Naive thymus-derived CD4-positive, alpha-beta T cell (primary cell): ENCODE results near the gene GSG1L. TPM values are rescaled to one million over a fixed set of nuclear protein-coding genes. Genes with fewer than 3 reads are reported as not detected.

Source experiments
- ATAC-seq: fragments of 150-1000 bp; cut with Tn5 transposase; 2 replicates; pipeline ENCODE4 v1.10.0; 2021; ENCODE audit warnings: mild to moderate bottlenecking, moderate library complexity
- CTCF ChIA-PET: fragments of 350-600 bp; sonication (Branson Sonifier 250); formaldehyde crosslinking; loops from one replicate; lab custom pipeline; 2021; ENCODE audit warnings: antibody characterized with exemption; lab: Charles Lee
- POLR2A ChIA-PET: fragments of 350-600 bp; sonication (Branson Sonifier 250); formaldehyde crosslinking; loops from one replicate; lab custom pipeline; 2021; ENCODE audit warnings: antibody characterized with exemption, inconsistent platforms; lab: Charles Lee
- DNase-seq, 9 donors: peaks; one replicate each; pipeline versions ENCODE4 v3.0.0 to v3.0.0-alpha.2; 2020 to 2022; ENCODE audit warnings: mixed read lengths in 1 of 9
- H3K27ac ChIP-seq: one replicate; pipeline ENCODE4 v1.7.0; 2013; ENCODE audit warnings: mild to moderate bottlenecking, low read depth, low read length, moderate library complexity
- H3K27me3 ChIP-seq, 2 donors: one replicate each; pipeline ENCODE4 v1.7.0; 2013; ENCODE audit warnings: low read length in 2 of 2, mild to moderate bottlenecking in 2 of 2, moderate library complexity in 2 of 2; ENCODE audit not compliant: control insufficient read depth in 2 of 2, insufficient read depth in 2 of 2
- H3K36me3 ChIP-seq, 3 experiments: 1 replicate in 2 of 3; 2 replicates in 1 of 3; pipeline ENCODE4 v1.7.0; 2013; ENCODE audit warnings: low read length in 3 of 3, mild to moderate bottlenecking in 3 of 3, moderate library complexity in 1 of 3; ENCODE audit not compliant: insufficient read depth in 3 of 3, control insufficient read depth in 2 of 3
- H3K4me1 ChIP-seq, 2 donors: one replicate each; pipeline ENCODE4 v1.7.0; 2013; ENCODE audit warnings: low read length in 2 of 2, mild to moderate bottlenecking in 2 of 2, moderate library complexity in 1 of 2; ENCODE audit not compliant: control insufficient read depth in 2 of 2, insufficient read depth in 2 of 2
- H3K4me3 ChIP-seq: 2 replicates; pipeline ENCODE4 v1.7.0; 2013; ENCODE audit warnings: mild to moderate bottlenecking, low read length
- H3K9me3 ChIP-seq, 3 experiments: 1 replicate in 2 of 3; 2 replicates in 1 of 3; pipeline ENCODE4 v1.7.0; 2013; ENCODE audit warnings: low read length in 3 of 3; ENCODE audit not compliant: control insufficient read depth in 2 of 3
- H3K27ac Mint-ChIP-seq, 9 donors: one replicate each; pipeline ENCODE4 v1.8.0; 2020 to 2022; ENCODE audit warnings: mixed read lengths in 9 of 9, mild to moderate bottlenecking in 8 of 9, moderate library complexity in 5 of 9, inconsistent platforms in 2 of 9
- H3K27me3 Mint-ChIP-seq, 5 donors: one replicate each; pipeline ENCODE4 v1.8.0; 2021 to 2022; ENCODE audit warnings: mixed read lengths in 5 of 5, mild to moderate bottlenecking in 1 of 5
- H3K36me3 Mint-ChIP-seq, 5 donors: one replicate each; pipeline ENCODE4 v1.8.0; 2020 to 2022; ENCODE audit warnings: mixed read lengths in 5 of 5, mild to moderate bottlenecking in 3 of 5, inconsistent platforms in 1 of 5
- H3K4me1 Mint-ChIP-seq, 7 donors: one replicate each; pipeline ENCODE4 v1.8.0; 2020 to 2022; ENCODE audit warnings: mixed read lengths in 7 of 7, mild to moderate bottlenecking in 3 of 7, inconsistent platforms in 1 of 7
- H3K4me3 Mint-ChIP-seq, 10 donors: one replicate each; pipeline ENCODE4 v1.8.0; 2020 to 2022; ENCODE audit warnings: mild to moderate bottlenecking in 10 of 10, mixed read lengths in 10 of 10, moderate library complexity in 6 of 10, inconsistent platforms in 2 of 10
- H3K9me3 Mint-ChIP-seq, 11 donors: one replicate each; pipeline ENCODE4 v1.8.0; 2020 to 2022; ENCODE audit warnings: mixed read lengths in 11 of 11, mild to moderate bottlenecking in 4 of 11, inconsistent platforms in 1 of 11, moderate library complexity in 1 of 11
- intact Hi-C, 2 donors: fragments of 100-400 bp; cut with micrococcal nuclease; formaldehyde crosslinking; loops; one replicate each; pipeline ENCODE4 v1.15.1; 2023
- polyA plus RNA-seq, 2 donors: library from polyadenylated mRNA; unstranded; fragments of 300-500 nt; fragmentation: Illumina TruSeq; gene quantifications; one replicate each; pipeline ENCODE4 v1.2.3, GENCODE V29; 2021
- total RNA-seq, 6 experiments: library from RNA in 5 of 6; stranded (reverse) in 5 of 6; gene quantifications; 1 replicate in 5 of 6; 2 replicates in 1 of 6; pipeline ENCODE4 v1.2.3 and lab custom pipeline; 2021 to 2026

The GSG1L gene
- total and polyA plus RNA-seq, 7 experiments from 2014 or later = 0.10 TPM; not detected in 6

- no peaks in the 10 kb centered on the region for H3K4me1 ChIP-seq
- H3K36me3 ChIP-seq = no peaks in the 10 kb centered on the region
- POLR2A ChIA-PET = no interaction called here
- CTCF ChIA-PET = no interaction called here
- no peak overlapping the region for H3K4me3 ChIP-seq
- H3K27me3 ChIP-seq = no peaks in the 10 kb centered on the region
- no peaks in the 10 kb centered on the region for H3K9me3 ChIP-seq
- intact Hi-C loops = no loop called here
- no peak for DNase-seq
- no peak overlapping the region for H3K27ac Mint-ChIP-seq
- H3K4me1 Mint-ChIP-seq = no peaks in the 10 kb centered on the region
- peaks cover 0 to 5% (median 0%) of the 10 kb centered on the region in 11 donors for H3K9me3 Mint-ChIP-seq
- peaks cover 0 to 46% (median 27%) of the 10 kb centered on the region in 5 donors for H3K27me3 Mint-ChIP-seq
- no peaks in the 10 kb centered on the region for H3K36me3 Mint-ChIP-seq
- H3K4me3 Mint-ChIP-seq = no peak overlapping the region
- no peak for ATAC-seq
- H3K27ac ChIP-seq = no peak overlapping the region
Observed at GRCh38 chr16:27819356-27819755, 244.2 kb downstream of the GSG1L start.

DNA sequence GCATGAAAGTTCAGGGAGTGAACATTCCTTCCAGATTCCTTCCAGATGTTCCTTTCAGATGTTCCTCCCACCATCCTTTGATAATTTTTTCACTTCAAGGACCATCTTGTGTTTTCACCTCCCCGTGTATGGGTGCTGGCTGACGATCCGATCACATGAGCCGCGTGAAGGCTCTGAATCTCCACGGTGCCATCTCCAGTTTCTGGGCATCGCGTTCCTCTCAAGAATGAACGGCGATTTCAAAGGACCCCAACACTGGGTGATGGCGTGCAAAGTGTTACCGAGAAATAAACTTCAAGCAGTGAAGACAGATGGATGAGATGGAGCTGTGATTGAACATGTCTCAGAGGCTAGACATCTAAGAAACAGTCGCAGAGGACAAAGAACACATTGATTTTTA lies 245.3 kb downstream of the GSG1L start:
- DNase-seq (no peak), ATAC-seq (no peak)
- no peak overlapping the region for H3K27ac Mint-ChIP-seq
- Histone ChIP-seq H3K27me3 (no peaks in the 10 kb centered on the region), H3K4me1 (no peaks in the 10 kb centered on the region), H3K4me3 (no peak overlapping the region), H3K36me3 (no peaks in the 10 kb centered on the region), H3K9me3 (no peaks in the 10 kb centered on the region), H3K27ac (no peak overlapping the region)
- intact Hi-C loops = no loop called here
- no peaks in the 10 kb centered on the region for H3K36me3 Mint-ChIP-seq
- CTCF ChIA-PET = no interaction called here
- POLR2A ChIA-PET = no interaction called here
- H3K27me3 Mint-ChIP-seq = peaks cover 0 to 40% (median 27%) of the 10 kb centered on the region in 5 donors
- H3K4me1 Mint-ChIP-seq = no peaks in the 10 kb centered on the region
- H3K9me3 Mint-ChIP-seq = peaks cover 0 to 5% (median 0%) of the 10 kb centered on the region in 11 donors
- no peak overlapping the region for H3K4me3 Mint-ChIP-seq

GRCh38 chr16:27817038-27817437 lies 246.5 kb downstream of the GSG1L start:
- H3K27ac ChIP-seq = no peak overlapping the region
- no peaks in the 10 kb centered on the region for H3K4me1 ChIP-seq
- no peak overlapping the region for H3K4me3 ChIP-seq
- no peaks in the 10 kb centered on the region for H3K27me3 ChIP-seq
- H3K36me3 Mint-ChIP-seq = no peaks in the 10 kb centered on the region
- H3K36me3 ChIP-seq = no peaks in the 10 kb centered on the region
- intact Hi-C loops = no loop called here
- no peaks in the 10 kb centered on the region for H3K4me1 Mint-ChIP-seq
- no peaks in the 10 kb centered on the region for H3K9me3 ChIP-seq
- ATAC-seq = no peak
- no peak overlapping the region for H3K27ac Mint-ChIP-seq
- ChIA-PET CTCF (no interaction called here), POLR2A (no interaction called here)
- peaks cover 0 to 40% (median 23%) of the 10 kb centered on the region in 5 donors for H3K27me3 Mint-ChIP-seq
- H3K9me3 Mint-ChIP-seq = peaks cover 0 to 7% (median 0%) of the 10 kb centered on the region in 11 donors
- DNase-seq = no peak
- no peak overlapping the region for H3K4me3 Mint-ChIP-seq

DNA sequence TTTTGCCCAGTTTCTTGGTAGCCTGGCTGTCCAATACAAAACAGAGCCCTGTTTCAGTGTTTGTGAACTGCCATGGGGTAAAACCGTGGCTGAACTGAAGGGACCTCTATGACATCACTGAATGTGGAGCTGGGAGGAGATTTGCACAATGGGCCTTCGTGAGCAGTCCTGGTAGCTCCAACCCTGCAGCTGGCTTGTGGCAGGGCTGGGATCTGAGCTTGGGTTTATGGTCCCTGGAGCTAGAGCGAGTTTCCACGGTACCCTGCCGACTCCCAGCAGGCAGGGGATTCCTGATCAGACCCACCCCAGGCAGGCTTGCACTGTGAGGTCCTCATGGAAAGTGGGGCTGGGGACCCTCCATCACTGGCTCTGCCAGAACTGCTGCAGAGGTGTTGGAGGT lies 247.0 kb downstream of the GSG1L start:
- Mint-ChIP-seq H3K4me1 (no peaks in the 10 kb centered on the region), H3K4me3 (no peak overlapping the region), H3K27me3 (peaks cover 0 to 40% (median 23%) of the 10 kb centered on the region in 5 donors), H3K9me3 (peaks cover 0 to 7% (median 0%) of the 10 kb centered on the region in 11 donors), H3K27ac (no peak overlapping the region), H3K36me3 (no peaks in the 10 kb centered on the region)
- H3K4me3 ChIP-seq = no peak overlapping the region
- no peaks in the 10 kb centered on the region for H3K36me3 ChIP-seq
- ChIA-PET CTCF (no interaction called here), POLR2A (no interaction called here)
- H3K27ac ChIP-seq = no peak overlapping the region
- no peaks in the 10 kb centered on the region for H3K4me1 ChIP-seq
- ATAC-seq (no peak), DNase-seq (no peak)
- H3K27me3 ChIP-seq = no peaks in the 10 kb centered on the region
- no peaks in the 10 kb centered on the region for H3K9me3 ChIP-seq
- intact Hi-C loops = no loop called here

DNA sequence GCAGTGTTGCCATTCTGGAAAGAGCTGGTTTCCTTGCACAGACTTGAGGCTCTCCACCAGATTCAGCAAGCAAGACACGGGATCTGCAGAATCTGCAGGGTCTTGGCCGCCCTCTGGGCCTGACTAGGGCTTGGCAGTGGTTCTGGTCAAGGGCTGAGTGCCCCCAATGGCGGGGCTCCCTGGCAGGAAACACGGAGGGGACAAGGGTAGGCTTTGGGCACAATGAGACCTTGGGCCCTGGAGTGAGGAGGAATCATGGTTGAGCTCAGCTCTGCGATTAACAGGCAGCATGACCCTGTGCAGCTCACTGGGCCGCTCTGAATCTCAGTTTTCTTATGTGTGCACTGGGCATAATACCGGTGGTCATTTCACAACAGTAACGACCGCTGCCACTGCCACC lies 249.9 kb downstream of the GSG1L start:
- Histone ChIP-seq H3K4me1 (no peaks in the 10 kb centered on the region), H3K27me3 (no peaks in the 10 kb centered on the region), H3K27ac (no peak overlapping the region), H3K9me3 (no peaks in the 10 kb centered on the region), H3K36me3 (no peaks in the 10 kb centered on the region), H3K4me3 (no peak overlapping the region)
- H3K36me3 Mint-ChIP-seq = no peaks in the 10 kb centered on the region
- intact Hi-C loops = no loop called here
- peaks cover 0 to 32% (median 15%) of the 10 kb centered on the region in 5 donors for H3K27me3 Mint-ChIP-seq
- DNase-seq (no peak), ATAC-seq (no peak)
- no peaks in the 10 kb centered on the region for H3K4me1 Mint-ChIP-seq
- POLR2A ChIA-PET = no interaction called here
- H3K4me3 Mint-ChIP-seq = no peak overlapping the region
- CTCF ChIA-PET = no interaction called here
- H3K27ac Mint-ChIP-seq = no peak overlapping the region
- peaks cover 0 to 7% (median 0%) of the 10 kb centered on the region in 11 donors for H3K9me3 Mint-ChIP-seq

GRCh38 chr16:27811881-27812280 lies 251.6 kb downstream of the GSG1L start:
- ChIA-PET CTCF (no interaction called here), POLR2A (no interaction called here)
- Mint-ChIP-seq H3K27me3 (peaks cover 0 to 22% (median 10%) of the 10 kb centered on the region in 5 donors), H3K9me3 (peaks cover 0 to 7% (median 0%) of the 10 kb centered on the region in 11 donors), H3K36me3 (no peaks in the 10 kb centered on the region), H3K4me1 (no peaks in the 10 kb centered on the region), H3K4me3 (no peak overlapping the region), H3K27ac (no peak overlapping the region)
- no peak for DNase-seq
- no peak overlapping the region for H3K27ac ChIP-seq
- no peak for ATAC-seq
- no peaks in the 10 kb centered on the region for H3K9me3 ChIP-seq
- no peaks in the 10 kb centered on the region for H3K4me1 ChIP-seq
- no peaks in the 10 kb centered on the region for H3K36me3 ChIP-seq
- no peaks in the 10 kb centered on the region for H3K27me3 ChIP-seq
- H3K4me3 ChIP-seq = no peak overlapping the region
- intact Hi-C loops = no loop called here

DNA sequence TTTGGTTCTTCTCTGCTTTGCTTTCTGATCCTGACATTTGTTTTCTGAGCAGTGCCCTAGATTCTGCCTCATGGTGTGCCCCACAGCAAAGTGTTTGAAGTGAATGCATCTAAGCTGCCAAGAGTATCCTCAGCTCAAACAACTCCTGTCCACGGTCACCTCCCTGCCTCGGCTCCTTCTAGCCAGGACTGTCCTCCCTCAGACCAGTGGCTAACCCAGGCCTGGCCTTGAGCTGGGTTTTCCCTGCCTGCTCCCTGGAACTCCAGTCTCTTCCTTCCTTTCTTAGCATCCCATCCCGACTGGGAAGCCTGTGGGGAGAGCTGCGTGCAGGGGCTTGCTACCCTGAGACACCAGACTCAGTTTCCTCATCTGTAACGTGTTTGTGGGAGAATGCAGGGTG lies 256.5 kb downstream of the GSG1L start:
- peaks cover 0 to 6% (median 0%) of the 10 kb centered on the region in 11 donors for H3K9me3 Mint-ChIP-seq
- CTCF ChIA-PET = no interaction called here
- Histone ChIP-seq H3K27me3 (no peaks in the 10 kb centered on the region), H3K27ac (no peak overlapping the region), H3K36me3 (no peaks in the 10 kb centered on the region), H3K9me3 (no peaks in the 10 kb centered on the region), H3K4me3 (no peak overlapping the region), H3K4me1 (no peaks in the 10 kb centered on the region)
- ATAC-seq (no peak), DNase-seq (no peak)
- H3K4me1 Mint-ChIP-seq = peaks cover 0 to 9% (median 7%) of the 10 kb centered on the region in 7 donors
- intact Hi-C loops = no loop called here
- H3K27ac Mint-ChIP-seq = no peak overlapping the region
- POLR2A ChIA-PET = no interaction called here
- no peak overlapping the region for H3K4me3 Mint-ChIP-seq
- peaks cover 3 to 42% (median 31%) of the 10 kb centered on the region in 5 donors for H3K27me3 Mint-ChIP-seq
- no peaks in the 10 kb centered on the region for H3K36me3 Mint-ChIP-seq
